Activated CD4-positive, alpha-beta T cell treated with anti-CD3 and anti-CD28 coated beads, Interleukin-2, amount 10 ng/mL, durations not matched to agents 24 days and 14 days (primary cell): ENCODE data around the gene DEPDC5. TPM values are rescaled to one million over a fixed set of nuclear protein-coding genes. Genes with fewer than 3 reads are reported as not detected.
"Not testable (repeated sequence)": the region's sequence is repeated elsewhere in the genome, so short reads cannot be mapped to it uniquely, and the experiment has no call there.

ENCODE experiments used
- DNase-seq: peaks from one replicate; pipeline ENCODE4 v3.0.0; 2022
- H3K27ac Mint-ChIP-seq: one replicate; pipeline ENCODE4 v1.8.0; 2022; ENCODE audit warnings: mild to moderate bottlenecking, mixed read lengths
- H3K27me3 Mint-ChIP-seq: one replicate; pipeline ENCODE4 v1.8.0; 2022; ENCODE audit warnings: mixed read lengths
- H3K36me3 Mint-ChIP-seq: one replicate; pipeline ENCODE4 v1.8.0; 2022; ENCODE audit warnings: low read depth, mild to moderate bottlenecking, mixed read lengths
- H3K4me1 Mint-ChIP-seq: one replicate; pipeline ENCODE4 v1.8.0; 2021; ENCODE audit warnings: mixed read lengths
- H3K4me3 Mint-ChIP-seq: one replicate; pipeline ENCODE4 v1.8.0; 2022; ENCODE audit warnings: mild to moderate bottlenecking, moderate library complexity, mixed read lengths
- H3K9me3 Mint-ChIP-seq: one replicate; pipeline ENCODE4 v1.8.0; 2021; ENCODE audit warnings: mixed read lengths
- intact Hi-C: fragments of 100-400 bp; cut with micrococcal nuclease; formaldehyde crosslinking; loops from one replicate; pipeline ENCODE4 v1.15.1; 2023
- total RNA-seq: library from RNA; stranded (reverse); gene quantifications from 2 replicates; pipeline ENCODE4 v1.2.3, GENCODE V29; 2022

DEPDC5 gene
- total RNA-seq, 1 donor from 2014 or later = 37.9 TPM

DNA sequence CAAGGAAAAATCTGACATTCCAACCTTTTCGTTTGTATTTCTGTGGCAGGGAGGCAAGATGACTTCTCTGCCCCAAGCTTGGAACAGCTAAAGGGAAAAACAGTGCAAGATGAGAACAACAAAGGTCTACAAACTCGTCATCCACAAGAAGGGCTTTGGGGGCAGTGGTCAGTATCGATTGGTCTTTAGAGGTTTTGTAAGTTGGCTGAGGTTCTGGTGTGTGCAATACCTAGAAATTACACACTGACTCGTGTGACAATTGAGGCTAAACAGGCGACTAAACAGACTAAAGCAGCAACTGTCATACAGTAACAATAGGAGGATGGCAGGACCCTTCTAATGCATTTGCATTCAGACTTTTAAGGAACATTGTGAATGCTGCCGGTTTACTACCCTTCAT is 994 bp downstream of the DEPDC5 start:
- H3K4me3 Mint-ChIP-seq = peak overlapping the region; percentile 95
- H3K27me3 Mint-ChIP-seq = peaks cover 2% of the 10 kb centered on the region
- intact Hi-C loops = loop anchor here (2.0 to 5.0 kb wide), 3 partner anchors 74 to 717 kb away; partner anchors contain the start of genes FBXO7 and SMTN
- peak overlapping the region; percentile 98 for H3K27ac Mint-ChIP-seq
- DNase-seq = no peak
- peaks cover 9% of the 10 kb centered on the region for H3K36me3 Mint-ChIP-seq
- H3K4me1 Mint-ChIP-seq = peaks cover 37% of the 10 kb centered on the region
- no peaks in the 10 kb centered on the region for H3K9me3 Mint-ChIP-seq

DNA sequence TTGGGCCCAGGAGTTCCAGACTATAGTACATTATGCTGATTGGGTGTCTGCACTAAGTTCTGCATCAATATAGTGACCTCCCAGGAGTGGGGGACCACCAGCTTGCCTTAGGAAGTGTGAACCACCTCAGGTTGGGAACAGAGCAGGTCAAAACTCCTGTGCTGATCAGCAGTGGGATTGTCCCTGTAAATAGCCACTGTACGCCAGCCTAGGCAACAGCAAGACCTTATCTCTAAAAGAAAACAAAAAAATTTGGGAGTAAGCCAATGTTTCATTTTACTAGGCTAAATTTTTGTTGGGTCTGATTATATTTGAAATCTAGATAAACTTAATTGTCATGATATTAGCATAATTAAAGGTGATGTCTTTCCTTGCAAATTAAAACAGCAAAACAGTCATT is 3.4 kb downstream of the DEPDC5 start:
- DNase-seq = no peak
- intact Hi-C loops = no loop called here
- H3K36me3 Mint-ChIP-seq = peaks cover 15% of the 10 kb centered on the region
- H3K9me3 Mint-ChIP-seq = no peaks in the 10 kb centered on the region
- no peak overlapping the region for H3K27ac Mint-ChIP-seq
- H3K4me3 Mint-ChIP-seq = no peak overlapping the region
- peaks cover 26% of the 10 kb centered on the region for H3K4me1 Mint-ChIP-seq
- no peaks in the 10 kb centered on the region for H3K27me3 Mint-ChIP-seq

DNA sequence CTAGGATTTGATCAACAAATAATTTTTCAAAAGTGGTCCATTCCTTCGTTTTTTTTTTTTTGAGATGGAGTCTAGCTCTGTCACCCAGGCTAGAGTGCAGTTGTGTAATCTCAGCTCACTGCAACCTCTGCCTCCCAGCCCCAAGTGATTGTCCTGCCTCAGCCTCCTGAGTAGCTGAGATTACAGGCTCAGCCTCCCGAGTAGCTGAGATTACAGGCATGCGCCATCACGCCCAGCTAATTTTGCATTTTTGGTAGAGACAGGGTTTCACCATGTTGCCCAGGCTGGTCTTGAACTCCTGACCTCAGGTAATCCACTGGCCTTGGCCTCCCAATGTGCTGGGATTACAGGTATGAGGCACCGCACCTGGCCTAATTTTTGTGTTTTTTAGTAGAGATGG is 5.0 kb downstream of the DEPDC5 start:
- Mint-ChIP-seq H3K36me3 (peaks cover 17% of the 10 kb centered on the region), H3K4me1 (peaks cover 15% of the 10 kb centered on the region)
- H3K4me3 Mint-ChIP-seq, H3K27me3 Mint-ChIP-seq, intact Hi-C loops, H3K27ac Mint-ChIP-seq, H3K9me3 Mint-ChIP-seq, DNase-seq: not testable (repeated sequence)

DNA sequence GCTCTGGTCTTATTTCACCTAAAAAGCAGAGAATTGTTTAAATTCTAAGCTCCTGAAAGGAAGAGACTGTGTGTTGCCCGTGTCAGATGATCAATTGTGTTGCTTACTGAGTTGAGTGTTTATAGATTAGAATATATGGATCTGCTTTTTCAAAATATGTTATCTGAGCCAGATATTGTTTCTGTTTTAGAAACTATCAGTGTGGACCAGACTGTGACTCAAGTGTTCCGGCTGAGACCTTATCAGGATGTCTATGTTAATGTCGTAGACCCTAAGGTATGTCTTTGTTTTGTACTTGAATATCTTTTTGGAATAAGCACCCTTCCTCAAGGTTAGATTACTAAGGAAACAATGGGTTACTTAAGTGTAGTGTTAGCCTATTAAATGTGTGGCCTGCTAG is 11.0 kb downstream of the DEPDC5 start:
- intact Hi-C loops = no loop called here
- no peak overlapping the region for H3K27ac Mint-ChIP-seq
- H3K4me3 Mint-ChIP-seq = no peak overlapping the region
- DNase-seq = no peak
- H3K4me1 Mint-ChIP-seq = no peaks in the 10 kb centered on the region
- no peaks in the 10 kb centered on the region for H3K9me3 Mint-ChIP-seq
- H3K36me3 Mint-ChIP-seq = peaks cover 36% of the 10 kb centered on the region
- no peaks in the 10 kb centered on the region for H3K27me3 Mint-ChIP-seq

DNA sequence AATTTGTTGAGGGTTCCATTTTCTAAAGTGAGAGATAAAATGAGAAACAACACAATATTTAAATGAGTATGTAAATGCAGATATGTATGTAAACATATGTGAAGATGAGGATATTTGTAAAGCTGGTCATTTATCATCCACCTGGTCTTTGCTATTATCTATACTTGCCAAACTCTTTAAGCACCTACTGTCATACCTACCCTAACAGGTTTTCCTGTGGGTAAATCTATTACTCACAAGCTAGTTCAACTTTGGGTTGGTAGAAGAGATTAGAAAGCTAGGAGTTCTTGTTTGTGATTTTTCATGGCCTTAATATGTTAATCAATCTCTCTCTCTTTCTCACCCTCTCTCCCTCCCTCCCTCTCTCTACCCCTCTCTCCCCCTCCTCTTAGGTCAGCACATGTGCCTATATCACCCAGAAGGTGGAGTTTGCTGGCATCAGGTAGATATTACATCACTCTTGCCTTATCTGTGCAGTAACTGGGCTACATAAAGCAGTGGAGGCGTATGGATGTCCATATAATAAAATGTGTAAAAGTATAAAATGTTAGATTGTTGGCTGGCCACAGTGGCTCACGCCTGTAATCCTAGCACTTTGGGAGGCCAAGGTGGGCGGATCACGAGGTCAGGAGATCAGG is 14.7 kb downstream of the DEPDC5 start:
- no peak for DNase-seq
- H3K27ac Mint-ChIP-seq = no peak overlapping the region
- H3K4me1 Mint-ChIP-seq = no peaks in the 10 kb centered on the region
- H3K36me3 Mint-ChIP-seq = peaks cover 29% of the 10 kb centered on the region
- H3K9me3 Mint-ChIP-seq = no peaks in the 10 kb centered on the region
- intact Hi-C loops = no loop called here
- no peaks in the 10 kb centered on the region for H3K27me3 Mint-ChIP-seq
- H3K4me3 Mint-ChIP-seq = no peak overlapping the region

DNA sequence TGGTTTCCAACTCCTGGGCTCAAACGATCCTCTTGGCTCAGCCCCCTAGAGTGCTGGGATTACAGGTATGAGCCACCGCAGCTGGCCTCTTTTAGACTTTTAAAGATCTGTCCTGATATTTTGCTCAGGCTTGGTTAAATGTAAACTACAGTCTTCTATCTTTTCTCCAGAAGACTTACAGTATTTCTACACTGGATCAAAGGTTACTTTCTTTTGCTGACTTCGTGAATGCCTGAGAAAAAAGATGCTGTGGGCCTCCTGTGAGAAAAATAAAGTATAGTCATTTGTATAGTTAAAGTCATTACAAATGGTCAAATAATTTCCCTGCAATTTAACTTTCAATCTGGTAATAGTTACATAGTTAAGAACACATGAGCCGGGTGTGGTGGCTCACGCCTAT is 19.6 kb downstream of the DEPDC5 start:
- no peak for DNase-seq
- Mint-ChIP-seq H3K36me3 (peaks cover 24% of the 10 kb centered on the region), H3K9me3 (no peaks in the 10 kb centered on the region), H3K4me3 (no peak overlapping the region), H3K4me1 (no peaks in the 10 kb centered on the region), H3K27me3 (no peaks in the 10 kb centered on the region), H3K27ac (no peak overlapping the region)
- intact Hi-C loops = no loop called here

DNA sequence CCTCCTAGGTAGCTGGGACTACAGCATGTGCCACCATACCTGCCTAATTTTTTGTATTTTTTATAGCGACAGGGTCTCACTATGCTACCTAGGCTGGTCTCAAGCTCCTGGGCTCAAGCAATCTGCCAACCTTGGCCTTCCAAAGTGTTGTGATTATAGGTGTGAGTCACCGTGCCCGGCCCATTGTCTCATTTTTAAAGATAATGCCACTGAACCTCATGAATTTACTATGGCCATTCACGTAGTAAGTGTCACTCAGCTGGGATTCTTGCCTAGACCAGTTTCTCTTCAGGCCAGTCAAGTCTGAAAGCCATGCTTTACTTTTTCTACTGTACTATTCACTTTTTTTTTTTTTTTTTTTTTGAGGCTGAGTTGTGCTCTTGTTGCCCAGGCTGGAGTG is 22.4 kb downstream of the DEPDC5 start:
- Mint-ChIP-seq H3K27ac (no peak overlapping the region), H3K4me1 (no peaks in the 10 kb centered on the region), H3K4me3 (no peak overlapping the region), H3K27me3 (no peaks in the 10 kb centered on the region), H3K9me3 (no peaks in the 10 kb centered on the region), H3K36me3 (peaks cover 29% of the 10 kb centered on the region)
- DNase-seq = no peak
- intact Hi-C loops = no loop called here

DNA sequence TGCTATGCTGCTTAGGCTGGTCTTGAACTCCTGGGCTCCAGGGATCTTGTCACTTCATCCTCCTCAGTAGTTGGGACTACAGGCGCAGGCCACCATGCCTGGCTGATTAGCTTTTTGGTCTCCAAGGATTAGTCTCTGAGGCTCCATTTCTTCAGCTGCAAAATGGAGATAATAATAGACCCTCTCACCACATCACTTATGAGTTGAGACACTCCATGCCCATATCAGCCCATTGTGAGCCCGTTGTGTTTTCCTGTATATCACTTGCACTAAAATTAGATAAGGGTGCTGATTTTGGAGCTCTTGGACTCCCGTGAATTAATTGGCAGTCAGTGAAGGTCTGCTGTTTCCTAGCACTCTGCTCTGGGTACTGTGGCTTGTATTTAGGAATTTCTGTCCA is 36.0 kb downstream of the DEPDC5 start:
- DNase-seq = no peak
- Mint-ChIP-seq H3K27ac (no peak overlapping the region), H3K9me3 (no peaks in the 10 kb centered on the region), H3K4me3 (no peak overlapping the region), H3K27me3 (no peaks in the 10 kb centered on the region), H3K36me3 (peaks cover 24% of the 10 kb centered on the region), H3K4me1 (peaks cover 5% of the 10 kb centered on the region)
- intact Hi-C loops = no loop called here

DNA sequence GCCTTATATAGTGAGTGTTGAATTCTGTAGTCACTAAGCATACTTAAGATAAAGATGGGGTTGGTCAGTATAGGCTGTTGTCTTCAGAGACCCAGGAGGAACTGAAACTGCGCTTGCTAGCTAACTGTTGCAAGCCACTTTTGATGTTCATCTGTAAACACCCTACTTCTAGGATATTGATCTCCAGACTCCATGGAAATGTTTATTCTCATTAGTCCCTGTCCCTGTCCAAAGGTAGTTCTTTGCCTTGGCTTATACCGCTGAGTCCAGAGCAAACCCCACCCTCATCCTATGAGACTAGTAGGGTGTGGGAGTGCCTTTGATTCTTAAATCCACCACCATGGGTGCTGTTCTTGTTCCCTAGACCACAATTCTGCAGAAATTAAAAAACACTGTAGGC is 36.4 kb downstream of the DEPDC5 start:
- no peak overlapping the region for H3K27ac Mint-ChIP-seq
- peaks cover 21% of the 10 kb centered on the region for H3K36me3 Mint-ChIP-seq
- DNase-seq = no peak
- H3K27me3 Mint-ChIP-seq = no peaks in the 10 kb centered on the region
- H3K4me3 Mint-ChIP-seq = no peak overlapping the region
- H3K9me3 Mint-ChIP-seq = no peaks in the 10 kb centered on the region
- intact Hi-C loops = no loop called here
- peaks cover 5% of the 10 kb centered on the region for H3K4me1 Mint-ChIP-seq

DNA sequence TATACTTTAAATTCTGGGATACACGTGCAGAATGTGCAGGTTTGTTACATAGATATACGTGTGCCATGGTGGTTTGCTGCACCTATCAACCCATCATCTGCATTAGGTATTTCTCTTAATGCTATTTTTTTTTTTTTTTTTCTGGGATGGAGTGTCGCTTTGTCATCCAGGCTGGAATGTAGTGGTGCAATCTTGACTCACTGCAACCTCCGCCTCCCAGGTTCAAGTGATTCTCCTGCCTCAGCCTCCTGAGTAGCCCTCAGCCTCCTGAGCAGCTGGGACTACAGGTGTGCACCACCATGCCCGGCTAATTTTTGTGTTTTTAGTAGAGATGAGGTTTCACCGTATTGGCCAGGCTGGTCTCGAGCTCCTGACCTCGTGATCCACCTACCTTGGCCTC is 45.5 kb downstream of the DEPDC5 start:
- H3K27ac Mint-ChIP-seq, H3K4me3 Mint-ChIP-seq, H3K9me3 Mint-ChIP-seq, H3K4me1 Mint-ChIP-seq, H3K27me3 Mint-ChIP-seq, DNase-seq, intact Hi-C loops: not testable (repeated sequence)
- peaks cover 29% of the 10 kb centered on the region for H3K36me3 Mint-ChIP-seq

DNA sequence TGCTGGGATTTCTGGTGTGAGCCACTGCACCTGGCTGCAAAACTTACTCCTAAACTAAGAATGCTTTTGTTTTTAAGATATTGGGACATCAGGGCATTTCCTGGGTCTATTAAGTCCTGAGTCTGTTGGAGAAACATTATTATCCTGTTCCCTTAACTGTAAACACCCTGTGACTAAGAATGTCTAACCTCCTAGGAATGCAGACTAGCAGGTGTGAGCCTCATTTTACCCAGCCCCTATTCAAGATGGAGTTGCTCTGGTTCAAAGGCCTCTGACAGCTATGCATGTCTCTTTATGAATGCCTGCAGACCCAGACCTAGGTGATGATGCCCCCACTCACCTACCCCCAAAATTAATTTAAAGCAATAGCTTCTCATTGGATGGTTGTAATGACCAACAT is 46.2 kb downstream of the DEPDC5 start:
- DNase-seq = no peak
- Mint-ChIP-seq H3K4me3 (no peak overlapping the region), H3K4me1 (no peaks in the 10 kb centered on the region), H3K9me3 (no peaks in the 10 kb centered on the region), H3K36me3 (peaks cover 33% of the 10 kb centered on the region), H3K27me3 (no peaks in the 10 kb centered on the region), H3K27ac (no peak overlapping the region)
- intact Hi-C loops = no loop called here

DNA sequence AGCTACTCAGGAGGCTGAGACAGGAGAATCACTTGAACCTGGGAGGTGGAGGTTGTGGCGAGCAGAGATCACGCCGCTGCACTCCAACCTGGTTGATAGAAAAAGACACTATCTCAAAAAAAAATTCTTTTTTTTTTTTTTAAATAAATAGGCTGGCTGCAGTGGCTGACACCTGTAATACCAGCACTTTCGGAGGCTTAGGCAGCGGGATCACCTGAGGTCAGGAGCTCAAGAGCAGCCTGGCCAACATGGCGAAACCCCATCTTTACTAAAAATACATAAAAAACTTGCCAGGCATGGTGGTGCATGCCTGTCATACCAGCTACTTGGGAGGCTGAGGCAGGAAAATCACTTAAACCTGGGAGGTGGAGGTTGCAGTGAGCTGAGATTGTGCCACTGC is 47.0 kb downstream of the DEPDC5 start:
- H3K27ac Mint-ChIP-seq, H3K4me3 Mint-ChIP-seq, H3K4me1 Mint-ChIP-seq, H3K9me3 Mint-ChIP-seq, H3K27me3 Mint-ChIP-seq, intact Hi-C loops, DNase-seq: not testable (repeated sequence)
- H3K36me3 Mint-ChIP-seq = peaks cover 37% of the 10 kb centered on the region

DNA sequence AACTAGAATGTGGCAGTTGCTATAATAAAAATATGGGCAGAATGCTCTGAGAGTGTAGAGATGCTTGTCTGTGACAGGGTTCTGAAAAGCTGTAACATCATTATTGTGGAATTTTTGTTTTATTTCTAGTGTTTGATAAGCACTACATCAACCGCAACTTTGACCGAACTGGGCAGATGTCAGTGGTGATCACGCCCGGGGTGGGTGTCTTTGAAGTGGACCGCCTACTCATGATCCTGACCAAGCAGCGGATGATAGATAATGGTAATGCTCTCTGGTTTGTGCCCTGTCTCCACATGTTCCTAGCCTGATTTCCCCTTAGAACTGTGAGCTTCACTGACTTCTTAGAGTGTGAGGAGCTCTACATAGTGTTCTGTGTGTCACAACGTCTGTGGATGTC is 48.8 kb downstream of the DEPDC5 start:
- Mint-ChIP-seq H3K27me3 (no peaks in the 10 kb centered on the region), H3K9me3 (no peaks in the 10 kb centered on the region), H3K36me3 (peaks cover 40% of the 10 kb centered on the region), H3K27ac (no peak overlapping the region), H3K4me3 (no peak overlapping the region), H3K4me1 (no peaks in the 10 kb centered on the region)
- intact Hi-C loops = no loop called here
- no peak for DNase-seq

DNA sequence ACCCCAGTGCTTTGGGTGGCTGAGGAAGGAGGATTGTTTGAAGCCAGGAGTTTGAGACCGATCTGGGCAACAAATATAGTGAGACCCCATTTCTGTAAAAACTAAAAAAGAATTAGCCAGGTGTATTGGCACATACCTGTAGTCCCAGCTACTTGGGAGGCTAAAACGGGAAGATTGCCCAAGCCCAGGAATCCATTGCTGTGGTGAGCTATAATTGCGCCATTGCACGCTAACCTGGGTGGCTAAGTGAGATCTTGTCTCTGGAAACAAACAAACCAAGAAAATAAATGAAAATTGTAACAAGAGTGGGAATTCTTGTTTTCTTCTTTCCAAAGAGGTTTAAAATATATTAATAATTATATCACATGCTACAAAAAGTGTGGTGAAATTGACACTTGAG is 52.9 kb downstream of the DEPDC5 start:
- DNase-seq = no peak
- H3K27ac Mint-ChIP-seq = no peak overlapping the region
- H3K36me3 Mint-ChIP-seq = peaks cover 56% of the 10 kb centered on the region
- no peaks in the 10 kb centered on the region for H3K27me3 Mint-ChIP-seq
- no peak overlapping the region for H3K4me3 Mint-ChIP-seq
- H3K4me1 Mint-ChIP-seq = no peaks in the 10 kb centered on the region
- H3K9me3 Mint-ChIP-seq = no peaks in the 10 kb centered on the region
- intact Hi-C loops = no loop called here

DNA sequence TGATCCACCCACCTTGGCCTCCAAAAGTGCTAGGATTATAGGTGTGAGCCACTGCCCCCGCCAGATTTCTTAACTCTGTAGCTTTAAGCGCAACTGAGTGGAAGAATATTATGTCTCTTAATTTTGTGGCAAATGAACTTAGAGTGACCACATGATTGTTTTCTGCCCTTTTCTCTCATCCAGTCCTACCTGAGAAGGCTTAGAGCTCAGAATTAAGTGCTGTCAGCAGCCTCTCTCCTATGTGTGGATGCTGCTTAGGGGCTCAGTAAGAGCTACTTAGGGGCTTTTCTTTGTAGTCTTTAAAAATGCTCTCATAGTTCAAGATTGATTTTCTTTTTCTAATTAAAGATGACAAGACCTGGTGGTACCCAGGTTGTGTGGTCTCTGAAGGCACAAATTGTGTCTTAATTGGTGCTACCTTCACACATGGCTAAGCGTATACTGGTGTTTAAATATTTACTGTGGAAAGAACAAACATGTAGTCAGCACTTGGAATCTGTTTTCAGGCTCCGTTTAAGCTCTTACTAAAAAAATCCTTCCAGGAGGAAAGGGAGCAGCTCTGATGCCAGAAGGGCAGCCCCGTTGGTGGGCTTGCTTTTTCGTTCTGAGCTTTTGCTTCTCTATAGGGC is 59.3 kb downstream of the DEPDC5 start:
- Mint-ChIP-seq H3K36me3 (peaks cover 60% of the 10 kb centered on the region), H3K27ac (no peak overlapping the region), H3K9me3 (no peaks in the 10 kb centered on the region), H3K4me3 (no peak overlapping the region), H3K27me3 (no peaks in the 10 kb centered on the region), H3K4me1 (peaks cover under 1% of the 10 kb centered on the region)
- intact Hi-C loops = no loop called here
- no peak for DNase-seq
